Femur (tissue), 1 donor: Measurements from ENCODE around the gene FASN.
A peak's percentile ranks its signal among the peaks of the same experiment; 100 is the strongest.
"Not testable (repeated sequence)": the region's sequence is repeated elsewhere in the genome, so short reads cannot be mapped to it uniquely, and the experiment has no call there.

ENCODE experiments used
- DNase-seq: peaks from one replicate; pipeline ENCODE4 v3.0.0-alpha.2; 2017

FASN gene

GRCh38 chr17:82039695-82040299 is 58.2 kb downstream of the FASN start:
- DNase-seq, result no peak

DNA sequence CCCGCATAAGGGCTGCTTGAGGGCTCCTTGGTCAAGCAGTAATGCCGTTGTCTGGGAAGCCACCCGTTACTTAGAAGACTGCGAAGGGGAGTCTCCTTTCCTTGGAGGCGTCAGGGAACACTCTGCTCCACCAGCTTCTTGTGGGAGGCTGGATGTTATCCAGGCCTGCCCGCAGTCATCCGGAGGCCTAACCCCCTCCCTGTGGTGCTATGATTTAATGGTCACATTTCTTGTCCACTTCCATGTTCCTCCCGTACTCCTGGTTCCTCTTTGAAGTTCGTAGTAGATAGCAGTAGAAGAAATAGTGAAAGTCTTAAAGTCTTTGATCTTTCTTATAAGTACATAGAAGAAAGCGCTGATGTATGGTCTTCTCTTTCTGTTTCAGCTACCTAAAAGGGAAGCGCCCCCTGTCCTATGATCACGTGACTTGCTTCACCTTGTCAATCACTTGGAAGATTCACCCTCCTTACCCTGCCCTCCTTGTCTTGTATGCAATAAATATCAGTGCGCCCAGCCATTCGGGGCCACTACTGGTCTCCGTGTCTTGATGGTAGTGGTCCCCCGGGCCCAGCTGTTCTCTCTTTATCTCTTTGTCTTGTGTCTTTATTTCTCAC is 59.1 kb downstream of the FASN start:
- not testable (repeated sequence) for DNase-seq

DNA sequence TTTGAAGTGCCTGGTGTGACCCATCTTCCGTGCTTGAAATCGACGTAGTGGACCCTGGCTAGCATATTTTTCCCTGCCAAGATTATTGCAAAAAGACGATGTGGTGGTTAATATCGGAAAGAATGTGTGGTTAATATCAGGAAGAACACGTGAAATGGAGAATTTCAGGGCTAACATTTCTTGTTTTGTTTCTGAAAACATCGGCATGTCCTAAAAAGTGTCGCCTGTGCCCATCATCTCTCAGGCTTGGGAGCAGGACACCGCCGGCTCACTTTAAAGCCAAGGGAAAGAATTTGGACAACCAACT is 60.2 kb downstream of the FASN start:
- DNase-seq, result no peak

- DNase-seq, result peak; percentile 97
Observed at GRCh38 chr17:82037092-82037888, 60.7 kb downstream of the FASN start, which contains the start of gene DCXR. DCXR (minus strand) TSS chr17:82037697; CDS start chr17:82037682, 15 bp downstream.

GRCh38 chr17:82036634-82037091 is 61.4 kb downstream of the FASN start:
- DNase-seq, result no peak

- no peak for DNase-seq
Observed at GRCh38 chr17:82035956-82036633, 61.9 kb downstream of the FASN start.

DNA sequence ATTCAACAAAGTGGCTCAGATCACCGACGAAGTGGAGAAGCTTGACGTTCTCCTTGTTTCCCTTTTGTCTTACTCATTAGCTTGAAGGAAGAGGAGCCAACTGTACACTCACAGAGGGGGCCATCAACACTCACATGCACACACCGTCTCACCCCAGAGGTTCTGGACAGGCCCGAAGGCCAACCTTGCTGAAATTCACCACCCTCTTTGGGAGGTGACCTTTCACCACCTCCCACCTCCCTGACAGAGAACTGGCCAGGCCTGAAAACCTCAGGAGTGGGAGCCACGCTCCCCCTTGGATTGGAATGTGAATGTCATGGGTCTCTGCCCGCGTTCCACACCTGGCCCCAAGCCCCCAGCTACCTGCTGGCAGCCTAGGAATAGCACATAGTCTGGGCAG is 62.5 kb downstream of the FASN start:
- no peak for DNase-seq

- DNase-seq, result no peak
Observed at GRCh38 chr17:82034371-82035011, 63.5 kb downstream of the FASN start.

DNA sequence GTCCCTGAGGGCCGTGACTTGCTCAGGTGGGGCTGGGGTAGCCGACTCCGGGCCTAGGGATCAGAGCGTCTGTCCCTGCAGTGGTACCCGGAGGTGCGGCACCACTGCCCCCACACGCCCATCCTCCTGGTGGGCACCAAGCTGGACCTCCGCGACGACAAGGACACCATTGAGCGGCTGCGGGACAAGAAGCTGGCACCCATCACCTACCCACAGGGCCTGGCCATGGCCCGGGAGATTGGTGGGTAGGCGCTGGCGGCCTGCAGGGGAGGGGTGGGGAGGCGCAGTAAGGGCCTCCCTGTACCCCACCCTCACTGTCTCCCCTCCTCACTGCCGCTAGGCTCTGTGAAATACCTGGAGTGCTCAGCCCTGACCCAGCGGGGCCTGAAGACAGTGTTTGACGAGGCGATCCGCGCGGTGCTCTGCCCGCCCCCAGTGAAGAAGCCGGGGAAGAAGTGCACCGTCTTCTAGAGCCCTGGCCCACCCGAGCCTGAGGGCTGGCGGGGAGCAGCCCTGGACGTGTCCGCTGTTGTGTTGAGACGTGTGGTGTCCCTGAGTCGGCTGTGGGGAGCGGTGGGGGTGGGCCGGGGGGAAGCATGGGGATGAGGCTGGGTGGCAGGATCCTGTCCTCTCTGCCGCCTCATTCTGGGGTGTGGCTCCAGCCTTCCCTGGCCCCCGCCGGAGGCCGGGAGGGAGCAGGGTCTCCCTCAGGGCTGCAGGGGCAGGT is 64.5 kb downstream of the FASN start:
- no peak for DNase-seq

- no peak for DNase-seq
Observed at GRCh38 chr17:82031885-82032627, 66.0 kb downstream of the FASN start.

GRCh38 chr17:82031303-82031884 is 66.6 kb downstream of the FASN start, which contains the start of gene RAC3:
RAC3 (plus strand) TSS chr17:82031678; CDS start chr17:82031762, 84 bp downstream.
- no peak for DNase-seq

- DNase-seq, result peak; percentile 91
Observed at GRCh38 chr17:82030470-82031302, 67.3 kb downstream of the FASN start.

DNA sequence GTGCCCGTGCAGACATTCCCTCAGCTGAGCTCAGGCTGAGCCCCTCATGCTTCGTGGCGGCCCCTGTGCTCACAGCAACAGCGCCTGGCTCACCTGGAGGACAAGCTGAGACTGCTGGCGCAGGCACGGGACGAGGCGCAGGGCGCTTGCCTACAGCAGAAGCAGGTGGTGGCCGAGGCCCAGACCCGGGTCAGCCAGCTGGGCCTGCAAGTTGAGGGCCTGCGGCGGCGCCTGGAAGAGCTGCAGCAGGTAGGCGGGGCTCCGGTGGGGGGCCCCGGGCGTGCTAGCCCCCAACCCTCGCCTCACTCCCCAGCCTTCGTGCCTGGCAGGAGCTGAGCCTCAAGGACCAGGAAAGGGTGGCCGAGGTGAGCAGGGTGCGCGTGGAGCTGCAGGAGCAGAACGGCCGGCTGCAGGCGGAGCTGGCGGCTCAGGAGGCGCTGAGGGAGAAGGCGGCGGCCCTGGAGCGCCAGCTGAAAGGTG is 68.0 kb downstream of the FASN start:
- DNase-seq, result no peak

- no peak for DNase-seq
Observed at GRCh38 chr17:82029391-82029790, 68.6 kb downstream of the FASN start.

GRCh38 chr17:82028966-82029365 is 69.1 kb downstream of the FASN start:
- DNase-seq, result no peak
